ENCODE measurements around the gene NANP.
A peak's percentile ranks its signal among the peaks of the same experiment; 100 is the strongest.
"Not testable (repeated sequence)": the region's sequence is repeated elsewhere in the genome, so short reads cannot be mapped to it uniquely, and the experiment has no call there.

NANP gene

DNA sequence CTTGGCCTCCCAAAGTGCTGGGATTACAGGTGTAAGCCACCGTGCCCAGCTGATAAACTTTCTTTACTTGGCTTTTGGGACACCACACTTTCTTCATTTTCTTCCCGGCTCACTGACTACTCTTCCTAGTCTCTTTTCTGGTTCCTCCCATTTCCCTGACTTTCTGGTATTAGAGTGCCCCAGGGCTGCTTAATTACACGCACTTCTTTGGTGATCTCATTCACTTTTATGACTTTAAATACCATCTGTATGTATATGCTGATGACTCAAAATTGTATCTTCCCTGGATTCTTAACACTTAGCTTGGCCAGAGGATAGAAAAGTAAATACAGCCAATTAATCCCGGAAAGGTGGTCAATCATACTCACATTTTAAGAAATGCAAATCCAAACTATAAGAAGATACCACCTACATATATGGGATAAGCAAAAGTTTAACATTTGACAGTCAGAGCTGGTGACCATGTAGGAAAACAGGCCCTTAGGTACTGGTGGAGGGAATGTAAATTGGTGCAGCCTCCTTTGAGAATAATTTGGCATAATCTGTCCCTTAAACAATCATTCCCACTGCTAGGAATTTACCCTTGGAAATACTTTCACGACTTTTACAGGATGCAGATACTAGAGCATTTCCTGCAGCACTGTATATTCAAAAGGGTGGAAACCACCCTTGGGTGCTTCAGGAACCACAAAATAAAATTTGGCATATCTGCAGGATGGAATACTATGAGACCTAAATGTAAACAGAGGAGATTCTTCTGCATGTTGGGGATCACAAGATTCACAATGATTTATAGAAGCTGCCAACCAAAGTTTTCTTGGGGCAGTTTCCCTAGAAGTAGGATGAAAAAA, 9.4 kb upstream of the NANP start:
- Histone ChIP-seq H3K36me3 (ENCODE audit: control insufficient read depth, insufficient read depth, low read length) (peaks cover 17% of the 10 kb centered on the region; the same call in 1 of the 2 replicates), H3K4me1 (ENCODE audit: control insufficient read depth, insufficient read depth, low read length) (no peaks in the 10 kb centered on the region), H3K27me3 (ENCODE audit: control insufficient read depth, insufficient read depth, low read length) (no peaks in the 10 kb centered on the region), H3K9me3 (ENCODE audit: control insufficient read depth, insufficient read depth, low read depth, low read length) (peaks cover 19% of the 10 kb centered on the region), H3K9ac (ENCODE audit: low read length) (no peak overlapping the region), H3K4me3 (ENCODE audit: low read depth, low read length) (no peak overlapping the region), H3K27ac (ENCODE audit: low read depth, low read length) (no peak overlapping the region)

- H3K4me3 ChIP-seq (ENCODE audit: low read depth, low read length); H3K27me3 ChIP-seq (ENCODE audit: control insufficient read depth, insufficient read depth, low read length); H3K27ac ChIP-seq (ENCODE audit: low read depth, low read length); H3K36me3 ChIP-seq (ENCODE audit: control insufficient read depth, insufficient read depth, low read length); H3K9ac ChIP-seq (ENCODE audit: low read length): not testable (repeated sequence)
- Histone ChIP-seq H3K4me1 (ENCODE audit: control insufficient read depth, insufficient read depth, low read length) (peaks cover 13% of the 10 kb centered on the region; the same call in 1 of the 2 replicates), H3K9me3 (ENCODE audit: control insufficient read depth, insufficient read depth, low read depth, low read length) (peaks cover 10% of the 10 kb centered on the region; the same call in 1 of the 2 replicates)
Measured at GRCh38 chr20:25630615-25631014, 6.8 kb upstream of the NANP start.

DNA sequence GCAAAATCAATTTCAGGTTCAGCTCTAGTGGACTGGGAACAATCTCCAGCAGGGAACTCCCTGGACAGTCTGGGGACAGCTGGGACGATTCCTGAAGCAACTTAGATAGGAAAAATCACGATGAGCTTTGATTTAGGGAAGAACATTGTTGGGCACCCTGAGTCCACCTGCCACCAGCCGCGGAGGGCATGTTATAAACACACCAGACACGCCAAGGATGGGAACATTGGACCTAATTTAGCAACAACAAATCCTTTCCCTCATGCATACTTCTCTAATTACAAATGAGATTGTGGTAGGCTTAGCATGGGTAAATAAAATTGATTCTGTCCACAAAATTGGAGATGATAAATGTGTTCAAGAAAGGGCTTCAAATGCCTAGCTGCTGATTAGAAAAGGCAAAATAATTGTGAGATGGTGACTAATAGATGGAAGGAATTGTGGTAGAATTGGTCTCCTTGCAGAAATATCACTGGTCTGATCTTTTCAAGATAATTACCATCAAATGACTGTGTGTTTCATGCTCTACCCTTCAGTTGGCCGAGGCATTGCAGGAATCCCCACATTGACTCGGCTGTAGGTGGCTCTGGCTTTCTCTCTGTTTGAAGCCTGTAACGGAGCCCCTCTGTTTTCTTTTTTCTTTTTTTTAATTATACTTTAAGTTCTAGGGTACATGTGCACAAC, 6.1 kb upstream of the NANP start:
- Histone ChIP-seq H3K4me1 (ENCODE audit: control insufficient read depth, insufficient read depth, low read length) (peaks cover 13% of the 10 kb centered on the region; the same call in 1 of the 2 replicates), H3K4me3 (ENCODE audit: low read depth, low read length) (no peak overlapping the region), H3K36me3 (ENCODE audit: control insufficient read depth, insufficient read depth, low read length) (0 out of 2 replicates have a peak, but pooled peaks cover 3% of the 10 kb centered on the region), H3K27me3 (ENCODE audit: control insufficient read depth, insufficient read depth, low read length) (no peaks in the 10 kb centered on the region), H3K9me3 (ENCODE audit: control insufficient read depth, insufficient read depth, low read depth, low read length) (peaks cover 10% of the 10 kb centered on the region; the same call in 1 of the 2 replicates), H3K27ac (ENCODE audit: low read depth, low read length) (no peak overlapping the region), H3K9ac (ENCODE audit: low read length) (no peak overlapping the region)

- Histone ChIP-seq H3K27me3 (ENCODE audit: control insufficient read depth, insufficient read depth, low read length) (peaks cover 12% of the 10 kb centered on the region; the same call in 1 of the 2 replicates), H3K9me3 (ENCODE audit: control insufficient read depth, insufficient read depth, low read depth, low read length) (peaks cover 10% of the 10 kb centered on the region; the same call in 1 of the 2 replicates), H3K4me3 (ENCODE audit: low read depth, low read length) (no peak overlapping the region), H3K36me3 (ENCODE audit: control insufficient read depth, insufficient read depth, low read length) (no peaks in the 10 kb centered on the region), H3K9ac (ENCODE audit: low read length) (no peak overlapping the region), H3K27ac (ENCODE audit: low read depth, low read length) (no peak overlapping the region), H3K4me1 (ENCODE audit: control insufficient read depth, insufficient read depth, low read length) (peaks cover 28% of the 10 kb centered on the region)
Measured at GRCh38 chr20:25626779-25627178, 3.0 kb upstream of the NANP start.

- H3K4me3 ChIP-seq (ENCODE audit: low read depth, low read length): peak overlapping the region; percentile 77
- H3K4me1 ChIP-seq (ENCODE audit: control insufficient read depth, insufficient read depth, low read length): peaks cover 29% of the 10 kb centered on the region
Measured at GRCh38 chr20:25624500-25624939, 706 bp upstream of the NANP start.

DNA sequence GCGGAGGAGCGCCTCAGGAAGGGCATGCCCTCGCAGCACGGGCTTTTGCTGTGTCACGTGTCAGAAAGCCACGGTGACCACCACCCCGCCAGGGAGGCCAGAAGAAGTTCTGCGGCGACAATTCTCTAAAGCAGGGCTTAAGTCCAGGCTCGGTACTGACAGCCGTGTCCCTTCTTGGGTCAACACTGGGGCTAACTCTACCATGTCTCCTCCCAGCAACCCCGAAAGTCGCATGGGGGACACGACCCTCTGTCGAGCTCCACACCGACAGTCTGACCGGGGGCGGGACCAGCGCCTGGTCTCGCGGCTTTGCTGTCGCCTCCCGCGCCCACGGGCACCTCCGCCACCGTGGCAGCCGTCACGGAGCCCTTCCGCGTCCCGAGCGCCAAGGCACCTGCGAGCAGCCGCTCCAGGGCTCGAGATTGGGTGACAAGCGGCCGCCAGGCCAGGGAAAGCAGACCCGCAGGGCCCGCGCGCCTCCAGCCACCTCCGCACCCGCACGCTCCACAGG, 534 bp downstream of the NANP start:
- H3K4me1 ChIP-seq (ENCODE audit: control insufficient read depth, insufficient read depth, low read length): peaks cover 29% of the 10 kb centered on the region
- peaks cover 12% of the 10 kb centered on the region; the same call in 1 of the 2 replicates for H3K27me3 ChIP-seq (ENCODE audit: control insufficient read depth, insufficient read depth, low read length)
- H3K27ac ChIP-seq (ENCODE audit: low read depth, low read length): peak overlapping the region; percentile 95; the same call in 1 of the 2 replicates
- H3K36me3 ChIP-seq (ENCODE audit: control insufficient read depth, insufficient read depth, low read length): no peaks in the 10 kb centered on the region
- peaks cover 4% of the 10 kb centered on the region; the same call in 1 of the 2 replicates for H3K9me3 ChIP-seq (ENCODE audit: control insufficient read depth, insufficient read depth, low read depth, low read length)
- peak overlapping the region; percentile 96 for H3K9ac ChIP-seq (ENCODE audit: low read length)
- H3K4me3 ChIP-seq (ENCODE audit: low read depth, low read length): peak overlapping the region; percentile 77

More at GRCh38 chr20:25624500-25624939, 706 bp upstream of the NANP start:
- peaks cover 12% of the 10 kb centered on the region; the same call in 1 of the 2 replicates for H3K27me3 ChIP-seq (ENCODE audit: control insufficient read depth, insufficient read depth, low read length)
- H3K9ac ChIP-seq (ENCODE audit: low read length): peak overlapping the region; percentile 96
- peaks cover 6% of the 10 kb centered on the region; the same call in 1 of the 2 replicates for H3K9me3 ChIP-seq (ENCODE audit: control insufficient read depth, insufficient read depth, low read depth, low read length)
- no peaks in the 10 kb centered on the region for H3K36me3 ChIP-seq (ENCODE audit: control insufficient read depth, insufficient read depth, low read length)
- H3K27ac ChIP-seq (ENCODE audit: low read depth, low read length): peak overlapping the region; percentile 95; the same call in 1 of the 2 replicates

GRCh38 chr20:25622450-25623224, 1.2 kb downstream of the NANP start:
- peaks cover 29% of the 10 kb centered on the region for H3K4me1 ChIP-seq (ENCODE audit: control insufficient read depth, insufficient read depth, low read length)

DNA sequence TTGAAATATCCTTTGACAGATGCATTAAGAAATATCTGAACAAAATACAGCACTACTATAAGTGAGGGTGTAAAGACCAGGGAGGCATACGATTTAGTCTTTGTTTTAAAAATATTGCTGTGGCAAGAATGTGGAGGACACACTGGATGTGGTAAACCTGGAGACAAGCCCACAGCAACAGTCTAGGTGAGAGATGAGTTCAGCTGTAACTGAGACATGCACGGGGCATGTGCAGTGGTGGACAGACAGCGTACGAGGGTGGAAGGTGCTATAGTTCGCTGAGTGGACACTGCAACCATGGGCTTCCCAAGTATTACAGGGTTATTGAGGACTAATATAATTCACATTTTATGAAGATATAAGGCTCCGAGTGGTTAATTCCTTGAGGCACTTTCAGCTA, 1.8 kb downstream of the NANP start:
- Histone ChIP-seq H3K9me3 (ENCODE audit: control insufficient read depth, insufficient read depth, low read depth, low read length) (no peaks in the 10 kb centered on the region), H3K36me3 (ENCODE audit: control insufficient read depth, insufficient read depth, low read length) (no peaks in the 10 kb centered on the region), H3K4me1 (ENCODE audit: control insufficient read depth, insufficient read depth, low read length) (peaks cover 29% of the 10 kb centered on the region), H3K27ac (ENCODE audit: low read depth, low read length) (no peak overlapping the region), H3K27me3 (ENCODE audit: control insufficient read depth, insufficient read depth, low read length) (peaks cover 12% of the 10 kb centered on the region; the same call in 1 of the 2 replicates), H3K4me3 (ENCODE audit: low read depth, low read length) (peak overlapping the region; percentile 77; the same call in 1 of the 2 replicates), H3K9ac (ENCODE audit: low read length) (no peak overlapping the region)

More at GRCh38 chr20:25622450-25623224, 1.2 kb downstream of the NANP start:
- H3K9me3 ChIP-seq (ENCODE audit: control insufficient read depth, insufficient read depth, low read depth, low read length): no peaks in the 10 kb centered on the region
- no peaks in the 10 kb centered on the region for H3K36me3 ChIP-seq (ENCODE audit: control insufficient read depth, insufficient read depth, low read length)
- H3K27ac ChIP-seq (ENCODE audit: low read depth, low read length): no peak overlapping the region
- H3K27me3 ChIP-seq (ENCODE audit: control insufficient read depth, insufficient read depth, low read length): peaks cover 12% of the 10 kb centered on the region; the same call in 1 of the 2 replicates
- H3K9ac ChIP-seq (ENCODE audit: low read length): peak overlapping the region; percentile 96
- H3K4me3 ChIP-seq (ENCODE audit: low read depth, low read length): peak overlapping the region; percentile 77

DNA sequence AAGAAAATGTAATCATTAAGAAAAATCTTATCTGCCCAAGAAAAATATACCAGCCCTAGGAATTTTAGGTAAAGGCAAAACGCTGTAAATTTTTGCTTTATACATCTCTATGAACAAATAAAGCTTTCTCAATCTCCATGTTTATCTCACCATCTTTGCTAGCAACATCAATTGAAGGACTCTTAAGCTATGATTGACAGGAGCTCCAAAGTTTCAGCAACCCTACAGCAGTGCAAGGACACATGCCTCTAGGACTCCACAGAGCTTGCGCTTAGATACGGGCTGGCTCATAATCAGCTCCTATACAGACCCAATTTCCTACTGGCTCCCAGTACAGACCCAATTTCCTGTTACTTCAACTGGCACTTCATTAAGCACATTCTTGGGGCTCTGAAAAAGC, 4.3 kb downstream of the NANP start:
- Histone ChIP-seq H3K9me3 (ENCODE audit: control insufficient read depth, insufficient read depth, low read depth, low read length) (no peaks in the 10 kb centered on the region), H3K4me1 (ENCODE audit: control insufficient read depth, insufficient read depth, low read length) (peaks cover 15% of the 10 kb centered on the region), H3K27me3 (ENCODE audit: control insufficient read depth, insufficient read depth, low read length) (peaks cover 12% of the 10 kb centered on the region; the same call in 1 of the 2 replicates), H3K36me3 (ENCODE audit: control insufficient read depth, insufficient read depth, low read length) (peaks cover 5% of the 10 kb centered on the region), H3K9ac (ENCODE audit: low read length) (no peak overlapping the region), H3K27ac (ENCODE audit: low read depth, low read length) (no peak overlapping the region), H3K4me3 (ENCODE audit: low read depth, low read length) (no peak overlapping the region)

GRCh38 chr20:25608774-25609173, 15.0 kb downstream of the NANP start:
- Histone ChIP-seq H3K27ac (ENCODE audit: low read depth, low read length) (no peak overlapping the region), H3K27me3 (ENCODE audit: control insufficient read depth, insufficient read depth, low read length) (no peaks in the 10 kb centered on the region), H3K36me3 (ENCODE audit: control insufficient read depth, insufficient read depth, low read length) (0 out of 2 replicates have a peak, but pooled peaks cover 3% of the 10 kb centered on the region), H3K9ac (ENCODE audit: low read length) (no peak overlapping the region), H3K4me3 (ENCODE audit: low read depth, low read length) (no peak overlapping the region), H3K4me1 (ENCODE audit: control insufficient read depth, insufficient read depth, low read length) (no peaks in the 10 kb centered on the region), H3K9me3 (ENCODE audit: control insufficient read depth, insufficient read depth, low read depth, low read length) (no peaks in the 10 kb centered on the region)

Data from HUES6 (cell line).